Stimulated activated CD4-positive, alpha-beta T cell treated with anti-CD3 and anti-CD28 coated beads, Interleukin-4, amount 100 ng/mL, for 4 hours (primary cell): ENCODE measurements around the gene LIF.

ENCODE experiments used
- DNase-seq, 2 experiments: peaks; one replicate each; pipeline ENCODE4 v3.0.0-alpha.2; 2020

Gene LIF

DNA sequence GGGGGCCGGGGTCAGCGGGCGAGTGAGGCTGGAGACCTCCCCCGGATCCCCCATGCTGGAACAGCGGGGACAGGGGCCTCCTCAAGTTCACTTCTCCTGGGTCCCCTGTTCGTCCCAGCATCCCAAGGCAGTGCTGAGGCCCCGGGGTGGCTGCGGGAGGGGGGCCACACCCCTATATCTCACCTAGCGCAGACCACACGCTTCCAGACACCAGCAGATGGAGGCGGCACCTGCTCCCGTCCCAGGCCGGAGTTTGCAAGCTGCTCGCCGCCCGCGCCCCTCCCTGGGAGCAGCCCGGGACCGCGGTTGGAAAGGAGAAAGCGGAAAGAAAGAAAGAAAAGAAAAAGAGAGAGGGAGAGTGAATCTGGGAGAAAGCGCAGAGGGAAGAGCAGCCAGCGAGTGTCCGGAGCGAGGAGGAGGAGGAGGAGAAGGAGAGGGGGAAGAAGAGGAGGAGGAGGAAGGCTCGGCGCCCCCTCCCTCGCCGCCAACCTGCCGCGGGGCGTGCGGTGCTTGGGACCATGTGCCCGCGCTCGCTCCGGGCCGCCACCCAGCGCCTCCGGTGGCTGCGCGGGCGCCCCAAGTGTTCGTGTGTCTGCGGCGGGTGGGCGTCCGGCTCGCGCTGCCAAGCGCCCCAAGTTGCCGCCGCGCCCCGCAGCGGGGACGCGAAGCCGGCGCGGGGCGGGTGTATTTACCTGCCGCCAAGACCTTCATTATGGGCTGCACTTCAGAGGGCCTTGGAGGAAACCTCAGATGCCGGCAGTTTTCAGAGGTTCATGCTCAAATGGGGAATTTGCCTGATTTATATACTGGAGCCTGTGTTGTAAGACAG is at the start of gene LIF:
Gene LIF (minus strand): TSS at position 775 of the 829 bp plus-strand sequence. CDS start 64 bp downstream, at position 711.
- DNase-seq: peak; percentile 63

DNA sequence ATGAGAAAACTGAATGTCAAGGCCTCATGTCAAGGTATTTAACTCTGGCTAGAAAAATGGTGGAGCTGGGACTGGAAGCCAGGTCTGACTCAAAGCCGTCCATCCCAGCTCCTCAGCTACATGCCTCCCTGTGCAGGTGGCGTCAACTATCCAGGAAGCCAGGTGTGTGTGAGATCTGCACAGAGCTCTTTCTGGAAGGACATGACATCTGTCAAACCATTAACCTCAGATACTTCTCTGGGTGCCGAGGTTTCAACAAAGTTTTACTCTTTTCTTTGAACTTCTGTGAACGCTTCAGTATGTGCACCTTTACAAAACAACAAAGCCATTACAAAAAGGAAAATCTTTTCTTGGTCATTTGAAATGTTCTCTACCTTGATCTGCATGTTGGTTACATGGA is 49.8 kb upstream of the LIF start:
- DNase-seq: no peak

DNA sequence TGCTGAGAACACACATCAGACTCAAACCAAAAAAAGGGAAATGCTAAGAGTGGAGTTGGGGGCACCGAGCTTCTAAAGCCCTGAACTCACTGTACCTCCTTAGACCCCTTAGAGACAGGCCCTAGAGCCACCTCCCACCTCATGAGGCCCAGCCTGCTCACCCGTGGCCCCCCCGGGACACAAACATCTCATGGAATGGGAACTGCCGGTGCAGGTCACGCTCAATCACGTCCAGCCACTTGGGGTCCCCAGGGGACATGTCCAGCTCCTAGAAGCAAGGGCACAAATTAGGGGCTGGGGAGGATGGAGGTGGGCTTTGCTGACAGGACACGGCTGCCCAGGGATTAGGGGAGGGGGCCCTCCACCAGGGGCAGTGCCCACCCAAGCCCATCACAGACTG is 49.0 kb upstream of the LIF start:
- DNase-seq: no peak

DNA sequence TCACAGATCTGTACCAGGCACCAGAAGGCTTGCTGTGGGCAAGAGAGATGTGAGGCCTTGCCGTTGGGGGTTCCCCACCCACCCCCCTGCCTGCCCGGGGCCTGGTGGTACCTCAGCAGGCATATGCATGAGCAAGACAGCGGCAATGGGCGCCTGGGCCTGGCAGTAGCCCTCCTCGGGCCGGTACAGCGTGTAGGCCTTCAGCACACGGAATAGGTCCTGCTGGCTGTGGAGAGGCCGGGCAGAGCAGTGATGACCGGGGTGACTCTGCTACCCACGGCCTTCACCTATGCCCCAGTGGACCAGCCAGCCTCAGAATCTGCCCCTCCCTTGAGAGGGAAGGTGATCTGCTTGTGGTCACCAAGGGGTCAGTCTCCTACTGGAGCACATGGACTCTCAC is 48.3 kb upstream of the LIF start:
- no peak for DNase-seq

DNA sequence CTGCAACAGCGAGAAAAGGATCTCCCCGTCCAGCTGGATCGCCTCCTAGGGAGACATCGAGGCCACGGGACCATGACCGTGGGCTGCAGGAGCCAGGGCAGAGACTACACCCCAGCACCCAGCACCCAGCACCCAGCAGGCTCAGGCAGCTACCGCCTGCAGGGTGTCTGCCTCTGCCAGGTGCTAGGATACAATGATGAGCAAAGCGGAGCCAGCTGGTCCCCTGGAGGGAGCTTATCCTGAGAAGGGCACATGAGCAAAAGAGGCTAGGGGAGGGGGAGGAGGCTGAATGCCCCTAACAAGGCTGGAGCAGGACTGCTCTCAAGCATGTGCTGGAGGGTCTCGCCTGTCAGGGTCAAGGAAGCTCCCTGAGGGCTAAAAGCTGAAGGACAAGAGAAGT is 47.5 kb upstream of the LIF start:
- no peak for DNase-seq

DNA sequence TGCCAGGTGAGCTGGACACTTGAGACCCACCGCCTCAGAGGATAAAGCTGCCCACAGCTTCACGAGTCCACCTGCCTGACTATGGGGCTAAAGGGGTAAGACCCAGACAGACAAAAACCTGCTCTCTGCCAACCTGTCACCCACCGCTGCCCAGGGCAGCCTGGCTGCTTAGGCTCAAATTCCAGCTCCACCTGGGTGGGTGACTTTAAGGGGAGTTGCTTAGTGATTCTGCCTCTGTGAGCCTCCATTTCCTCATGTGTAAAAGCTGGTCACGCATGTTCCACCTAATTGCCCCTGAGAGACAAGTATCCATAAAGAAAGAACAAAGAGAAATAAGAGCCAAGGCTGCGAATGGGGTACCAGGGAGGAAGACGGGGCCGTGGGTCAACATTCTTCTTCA is 46.5 kb upstream of the LIF start:
- no peak for DNase-seq

DNA sequence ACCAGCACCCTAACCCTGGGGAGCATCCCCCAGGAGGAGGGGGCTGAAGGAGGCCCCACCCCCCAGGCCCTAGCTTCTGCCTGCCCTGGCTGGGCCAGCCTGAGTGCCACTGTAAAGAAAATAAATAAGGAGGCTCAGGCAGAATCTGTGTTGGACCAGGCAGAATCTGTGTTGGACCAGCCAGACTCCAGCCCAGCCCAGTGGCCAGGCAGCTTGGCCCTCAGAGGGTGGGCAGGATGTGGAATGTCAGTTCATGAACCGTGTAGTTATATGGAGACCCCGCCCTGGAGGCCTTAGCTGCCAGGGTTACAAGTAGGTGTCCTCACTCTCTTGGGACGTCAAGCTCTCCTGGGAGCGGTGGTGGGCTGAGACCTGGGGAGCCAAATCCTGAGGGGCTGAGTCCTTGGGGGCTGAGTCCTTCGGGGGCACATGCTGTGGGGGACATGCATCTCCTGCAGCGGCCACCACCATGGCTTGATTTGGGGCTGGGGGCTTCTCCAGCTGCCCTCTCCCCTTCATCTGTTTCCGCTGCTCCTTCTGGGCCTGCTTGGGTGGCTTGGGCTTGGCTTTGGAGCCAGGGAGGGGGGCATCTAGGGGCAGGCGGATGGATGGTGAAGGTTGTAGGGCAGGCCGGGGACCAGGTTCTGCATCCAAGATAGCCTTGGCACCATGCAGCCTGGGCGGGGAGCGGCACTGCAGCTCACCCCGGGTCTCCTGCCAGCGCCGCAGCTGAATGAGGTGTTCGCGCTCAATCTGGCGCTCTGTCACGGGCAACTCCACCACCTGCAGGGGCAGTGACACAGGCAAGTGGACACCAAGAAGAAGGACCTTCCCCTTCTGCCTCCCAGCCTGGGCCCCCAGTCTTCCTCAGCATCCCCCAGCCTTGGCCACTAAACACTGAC is 45.8 kb upstream of the LIF start:
- DNase-seq: no peak

DNA sequence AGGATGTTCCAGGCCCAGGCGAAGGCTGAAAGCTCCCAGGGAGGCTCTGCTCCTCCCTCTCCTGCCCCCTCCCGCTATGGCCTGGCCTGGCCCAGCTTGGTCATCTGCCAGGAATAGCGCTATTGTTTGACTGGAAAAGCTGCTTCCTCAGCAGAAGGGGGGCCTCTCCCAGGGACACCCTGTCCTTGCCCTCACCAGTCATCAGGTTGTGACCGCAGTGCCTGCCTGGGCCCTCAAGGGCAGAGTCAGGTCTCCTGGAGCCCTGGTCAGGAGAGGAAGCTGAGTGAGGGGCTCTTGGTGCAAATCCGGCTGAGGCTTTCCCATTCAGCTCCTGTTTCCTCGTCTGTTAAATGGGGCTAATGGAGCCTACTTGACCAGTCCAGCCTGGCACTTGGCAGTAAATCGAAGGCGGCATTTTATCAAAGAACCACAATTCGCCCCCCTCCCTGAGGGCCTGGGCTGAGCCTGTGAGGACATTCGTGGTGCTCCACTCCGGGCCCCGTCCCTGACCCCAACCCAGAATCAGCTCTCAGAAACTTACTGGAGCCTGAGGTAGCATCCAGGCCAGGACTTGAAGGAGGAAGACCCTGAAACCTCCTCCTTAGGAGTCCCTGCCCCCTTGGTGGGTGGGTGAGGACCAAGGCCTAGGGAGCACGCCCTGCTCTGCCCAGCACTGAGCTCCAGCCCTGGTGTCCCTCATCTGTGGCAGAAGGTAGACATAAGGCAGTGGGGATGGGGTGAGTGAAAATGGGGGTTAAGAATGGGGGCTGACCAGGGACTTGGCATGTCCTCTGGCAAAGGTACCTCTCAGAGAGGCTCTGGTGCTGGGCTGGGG is 44.7 kb upstream of the LIF start:
- DNase-seq: no peak

DNA sequence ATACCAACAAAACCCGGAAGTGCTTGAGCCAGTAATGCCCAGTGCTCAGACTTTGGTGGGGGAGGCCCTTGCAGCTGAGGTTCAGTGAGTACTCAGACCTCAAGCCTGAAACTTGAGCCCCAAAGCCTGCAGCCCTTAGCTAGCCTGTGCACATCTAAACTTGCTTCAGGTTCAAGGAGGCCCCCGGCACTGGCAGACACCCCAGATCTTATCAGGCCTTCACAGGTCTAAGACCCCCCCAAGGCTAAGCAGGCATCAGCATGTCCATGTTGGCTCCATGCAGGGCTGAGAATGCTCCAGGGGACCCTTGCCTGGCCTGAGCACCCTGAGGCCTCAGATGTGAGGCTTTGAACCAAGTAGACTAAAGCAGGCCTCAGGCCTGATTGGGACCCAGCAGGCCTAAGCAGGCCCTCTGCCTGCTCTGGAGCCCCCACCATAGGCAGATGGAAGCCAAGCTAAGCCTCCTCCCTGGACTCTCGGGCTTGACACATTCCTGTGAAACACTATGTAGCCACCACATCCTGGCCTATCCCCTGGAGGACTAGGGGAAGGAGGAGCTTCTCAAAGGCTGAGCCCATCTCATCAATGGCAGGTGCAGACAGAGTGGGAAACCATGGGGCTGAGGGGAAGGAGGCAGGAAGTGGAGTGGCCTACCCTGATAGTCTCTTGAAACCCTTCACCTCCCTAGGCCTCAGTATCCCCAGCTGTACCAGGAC is 43.9 kb upstream of the LIF start:
- no peak for DNase-seq

DNA sequence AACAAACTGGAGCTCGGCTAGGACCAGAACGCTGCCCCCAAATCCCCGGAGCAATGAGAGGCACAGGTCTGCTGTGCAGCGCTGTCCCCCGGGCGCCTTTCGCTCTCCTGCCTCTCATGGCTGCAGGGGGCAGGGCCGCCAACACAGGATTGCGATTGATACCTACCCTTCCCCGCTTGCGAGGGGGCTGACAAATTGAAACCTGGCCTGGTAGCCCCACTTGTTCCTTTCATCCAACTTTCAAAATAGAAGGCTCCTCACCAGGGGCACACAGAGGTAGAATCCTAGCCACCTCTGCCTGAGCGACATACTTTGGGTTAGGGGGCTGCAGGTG is 43.4 kb upstream of the LIF start:
- no peak for DNase-seq

DNA sequence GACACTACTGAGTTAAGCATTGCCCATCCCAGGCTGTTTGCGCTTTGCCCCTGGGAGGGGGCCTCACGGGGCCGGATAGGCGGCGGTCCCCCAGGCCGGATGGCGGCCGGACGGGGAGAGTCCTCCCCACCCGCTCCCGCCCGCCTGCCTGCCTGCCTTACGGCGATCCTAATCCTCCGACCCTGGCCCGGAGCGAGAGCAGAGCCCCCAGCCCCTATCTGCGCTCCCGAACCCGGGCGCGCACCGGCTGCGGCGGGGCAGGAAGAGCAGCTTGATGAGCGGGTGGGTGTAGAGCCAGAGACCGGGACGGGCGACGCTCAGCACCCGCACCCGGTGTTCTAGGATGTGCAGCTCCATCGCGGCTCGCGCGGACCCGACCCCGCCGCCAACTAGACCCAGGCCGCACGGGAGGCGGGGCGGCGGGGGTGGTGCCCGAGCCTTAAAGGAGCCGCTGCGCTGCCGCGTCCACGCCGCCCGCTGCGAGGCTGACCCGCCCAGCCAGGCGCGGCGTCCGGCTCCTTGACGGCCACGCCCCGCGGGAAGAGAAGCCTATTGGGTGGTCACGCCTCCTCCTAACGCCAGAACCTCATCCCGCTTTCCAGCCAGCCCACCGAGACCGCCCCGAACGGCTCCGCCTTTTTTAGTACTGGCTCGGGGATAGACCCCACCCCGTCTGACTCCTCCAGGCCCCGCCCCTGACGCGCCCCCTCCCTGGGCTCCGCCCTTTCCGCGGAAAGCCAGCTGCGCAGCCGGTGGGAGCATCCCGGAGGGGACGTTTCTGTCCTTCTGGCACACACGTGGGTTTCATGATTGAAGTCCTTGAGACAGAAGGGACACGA is 42.8 kb upstream of the LIF start, which contains the start of gene CASTOR1:
Gene CASTOR1 (minus strand): TSS at position 365 of the 839 bp plus-strand sequence. CDS start 8 bp downstream, at position 357.
- peak; percentile 80 to 89 for DNase-seq

DNA sequence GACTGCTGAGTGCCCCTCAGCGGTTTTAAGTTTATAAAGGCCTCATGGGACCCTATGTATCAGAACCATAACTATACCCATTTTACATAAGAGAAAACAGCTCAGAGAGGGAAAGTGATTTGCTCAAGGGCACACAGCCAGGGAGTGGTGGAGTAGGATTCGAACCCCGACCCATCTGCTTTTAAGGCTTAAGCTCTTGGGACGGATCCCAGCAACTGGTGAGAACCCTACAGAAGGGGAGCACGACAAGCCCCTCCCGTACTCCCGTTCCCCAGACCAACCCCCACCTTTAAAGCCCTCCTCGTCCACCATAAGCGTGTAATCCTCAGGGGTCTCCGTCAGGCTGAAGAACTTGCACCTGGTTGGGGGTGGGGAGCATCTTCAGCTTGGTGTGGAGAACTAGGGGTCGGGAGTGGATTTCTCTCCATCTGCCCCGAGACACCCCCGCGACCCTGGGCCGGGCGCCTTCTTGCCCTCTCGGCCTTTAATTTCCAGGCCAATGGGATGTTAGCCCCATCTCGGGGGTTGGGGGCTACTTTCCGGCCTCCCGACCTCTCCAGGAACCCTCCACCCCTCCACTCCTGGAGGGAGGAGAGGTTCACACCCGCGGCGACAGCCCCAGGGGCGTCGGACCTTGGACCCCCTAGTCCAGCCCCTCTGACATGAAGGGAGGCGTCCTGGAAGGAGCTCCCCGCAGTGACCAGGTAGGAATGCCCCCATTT is 42.0 kb upstream of the LIF start:
- DNase-seq: no peak

DNA sequence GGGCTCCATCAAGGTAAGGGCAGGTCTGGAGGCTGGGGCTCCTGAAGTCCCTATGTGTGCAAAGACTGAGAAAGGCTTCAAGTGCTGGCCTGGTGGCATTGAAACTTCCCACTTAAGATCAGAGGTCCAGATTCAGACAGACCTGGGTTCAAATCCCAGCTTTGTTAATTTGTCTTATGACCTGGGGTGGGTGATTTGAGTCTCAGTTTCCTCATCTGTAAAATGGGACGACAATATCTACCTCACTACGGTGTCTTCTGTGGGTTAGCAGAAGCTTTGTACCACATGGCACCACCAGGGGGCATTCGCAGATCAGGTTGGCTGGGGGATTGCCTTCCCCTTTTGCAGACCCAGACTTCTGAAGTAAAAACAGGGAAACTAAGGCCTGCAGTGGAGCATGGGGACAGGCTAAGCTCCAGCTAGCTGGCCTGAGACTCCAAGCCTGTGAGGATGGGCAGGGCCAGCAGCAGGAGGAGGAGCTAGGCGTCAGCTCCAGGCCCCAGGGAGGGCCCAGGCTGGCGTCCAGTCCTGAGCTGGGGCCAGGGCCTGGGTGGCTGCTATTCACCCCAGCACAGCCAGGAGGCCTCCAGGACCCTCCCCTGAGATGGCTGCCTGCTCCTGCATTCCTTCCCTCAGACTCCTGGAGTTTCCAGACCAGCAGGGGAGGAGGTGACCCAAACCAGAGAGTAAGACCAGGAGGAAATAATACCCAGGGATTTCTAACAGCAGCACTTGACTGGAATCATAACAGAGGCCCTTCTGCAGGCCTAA is 41.3 kb upstream of the LIF start:
- DNase-seq: peak; percentile 84 to 86

DNA sequence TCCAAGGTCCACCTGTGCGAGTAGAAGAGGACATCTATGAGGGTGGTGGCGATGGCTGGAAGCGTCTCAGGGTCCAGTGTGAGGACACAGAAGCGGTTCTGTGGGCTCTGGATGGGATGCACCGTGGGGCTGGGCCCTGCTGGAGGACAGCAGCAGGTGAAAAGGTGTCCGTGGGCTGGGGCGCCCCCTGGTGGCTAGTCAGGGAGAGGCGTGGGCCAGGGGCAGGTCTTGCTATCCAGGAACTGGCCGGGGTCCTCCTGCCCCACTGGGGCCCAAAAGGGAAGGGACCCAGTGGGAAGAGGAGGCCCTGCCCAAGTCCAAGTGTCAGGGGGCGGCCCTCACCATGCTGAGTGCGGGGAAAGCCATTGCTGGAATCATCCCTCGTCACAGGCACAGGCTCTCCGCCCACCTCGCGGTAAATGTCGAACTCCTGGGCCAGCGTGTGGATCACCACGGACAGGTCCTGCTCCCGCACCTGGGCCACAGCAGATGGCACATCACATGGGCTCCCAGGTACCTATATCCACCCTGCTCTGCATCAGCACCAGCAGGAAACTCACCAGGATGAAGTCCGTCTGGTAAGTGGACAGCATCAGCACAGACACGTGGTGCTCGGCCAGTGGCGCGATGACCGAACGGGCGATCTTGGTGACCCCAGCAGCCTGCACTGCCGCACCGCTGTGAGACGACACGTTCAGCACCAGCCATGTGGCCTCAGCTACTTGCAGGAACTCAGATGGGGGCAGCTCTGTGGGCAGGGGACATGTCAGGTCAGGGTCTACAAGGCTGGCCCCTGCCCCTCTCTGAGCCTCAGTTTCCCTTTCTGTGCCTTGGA is 40.5 kb upstream of the LIF start:
- peak; percentile 77 to 89 for DNase-seq

DNA sequence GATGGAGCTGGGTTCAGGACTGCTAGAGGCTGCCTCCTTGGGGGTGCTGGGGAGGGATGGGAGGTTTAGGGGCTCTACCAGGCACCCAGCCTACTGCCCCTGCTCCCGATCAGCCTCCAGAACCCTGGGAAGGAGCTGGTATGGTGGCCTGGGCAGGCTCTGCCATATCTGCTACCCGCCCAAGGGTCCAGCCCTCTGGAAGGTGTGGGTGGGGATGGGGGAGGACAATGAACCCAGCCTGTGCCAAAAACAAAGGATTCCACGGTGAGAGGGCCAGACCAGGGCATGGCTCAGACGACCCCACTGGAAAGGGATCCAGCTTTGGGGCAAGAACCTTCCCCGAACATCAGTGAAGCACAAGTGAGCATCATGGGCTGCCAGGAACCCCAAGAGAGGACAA is 39.8 kb upstream of the LIF start:
- DNase-seq: no peak

DNA sequence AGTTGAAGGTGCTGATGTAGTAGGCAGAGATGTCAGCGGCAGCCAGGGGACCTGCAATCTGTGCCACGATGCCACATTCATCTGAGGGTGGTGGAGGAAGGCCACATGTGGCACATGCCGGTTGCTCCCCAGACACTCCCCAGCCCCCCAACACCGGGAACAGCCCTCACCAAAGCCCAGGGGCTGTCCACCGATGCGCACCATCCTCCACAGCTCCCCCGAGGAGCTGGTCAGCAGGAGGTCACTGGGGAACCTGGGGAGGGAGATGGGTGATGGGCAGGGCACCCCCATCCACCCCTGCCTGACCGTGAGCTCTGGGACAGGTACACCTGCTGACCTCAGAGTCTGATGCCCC is 39.3 kb upstream of the LIF start:
- DNase-seq: no peak

DNA sequence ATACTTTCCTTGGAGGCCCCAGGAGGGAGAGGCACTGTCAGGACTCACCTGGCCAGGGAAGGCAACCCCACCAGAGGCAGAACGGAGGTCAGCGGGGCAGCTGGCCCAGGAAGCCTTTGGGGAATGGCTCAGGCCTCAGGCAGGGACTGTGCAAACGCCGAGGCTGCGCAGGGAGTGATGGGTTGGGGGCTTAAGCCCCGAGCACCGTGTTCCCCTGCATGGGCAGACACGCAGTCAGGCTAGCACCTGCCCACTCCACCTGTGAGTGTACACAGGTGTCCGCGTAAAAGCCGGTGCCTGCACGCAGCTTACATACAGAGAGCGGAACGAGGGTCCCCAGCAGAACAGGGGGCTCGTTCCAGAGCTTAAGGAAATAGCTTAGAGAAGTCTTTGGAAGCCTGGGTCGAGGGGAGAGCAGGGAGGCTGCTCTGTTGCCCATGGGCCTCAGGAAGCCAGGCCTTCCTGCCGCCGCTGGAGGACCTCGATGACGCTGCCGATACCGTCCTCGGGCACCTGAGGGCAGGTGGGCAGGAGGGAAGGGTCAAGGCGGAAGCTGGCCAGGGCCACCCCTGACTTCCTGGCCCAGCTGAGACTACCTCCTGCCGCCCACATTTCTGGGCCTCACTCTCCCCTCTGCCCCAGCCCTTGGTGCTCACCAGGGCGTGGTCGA is 38.8 kb upstream of the LIF start:
- DNase-seq: no peak

DNA sequence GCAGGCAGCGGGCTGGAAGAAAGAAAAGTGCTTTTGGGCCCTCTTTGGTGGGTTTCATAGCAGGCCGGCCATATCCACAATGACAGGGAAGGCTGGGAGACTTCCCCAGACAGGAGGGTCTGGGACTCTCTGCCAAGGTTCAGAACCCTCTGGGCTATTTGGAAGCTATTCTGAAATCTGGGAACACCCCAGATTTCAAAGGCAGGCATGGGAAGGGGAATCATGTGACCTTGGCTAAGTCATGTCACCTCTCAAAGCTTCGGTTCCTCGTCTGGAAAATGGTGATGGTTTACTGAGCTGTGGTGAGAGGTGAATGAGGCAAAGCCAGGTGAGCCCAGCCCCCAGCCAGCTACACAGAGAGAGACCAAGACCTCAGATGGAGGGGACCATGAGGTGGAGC is 38.1 kb upstream of the LIF start:
- no peak for DNase-seq

DNA sequence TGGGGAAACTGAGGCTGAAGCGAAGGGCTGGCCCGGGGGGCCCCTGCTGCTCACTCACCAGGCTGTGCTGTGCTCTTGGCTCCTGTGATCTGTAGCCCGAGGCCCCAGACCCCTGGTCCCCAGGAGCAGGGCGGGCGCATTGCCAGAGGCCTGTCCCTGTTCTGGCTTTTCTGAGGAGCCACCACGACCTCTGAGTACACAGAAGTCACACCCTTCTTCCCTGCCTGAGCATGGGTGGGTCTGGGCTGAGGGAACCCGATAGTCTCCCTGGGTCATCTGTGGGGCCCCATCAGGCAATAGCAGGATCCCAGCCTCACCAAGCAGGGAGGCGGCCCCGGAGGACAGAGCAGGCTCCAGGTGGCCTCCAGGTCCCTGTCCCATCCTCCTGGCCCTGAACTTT is 37.6 kb upstream of the LIF start:
- DNase-seq: no peak
